ENCODE data around the gene BTRC.
A peak's percentile ranks its signal among the peaks of the same experiment; 100 is the strongest.

BTRC gene

GRCh38 chr10:101576211-101576863 is 222.4 kb downstream of the BTRC start:
- TF ChIP-seq, protein P1, sequence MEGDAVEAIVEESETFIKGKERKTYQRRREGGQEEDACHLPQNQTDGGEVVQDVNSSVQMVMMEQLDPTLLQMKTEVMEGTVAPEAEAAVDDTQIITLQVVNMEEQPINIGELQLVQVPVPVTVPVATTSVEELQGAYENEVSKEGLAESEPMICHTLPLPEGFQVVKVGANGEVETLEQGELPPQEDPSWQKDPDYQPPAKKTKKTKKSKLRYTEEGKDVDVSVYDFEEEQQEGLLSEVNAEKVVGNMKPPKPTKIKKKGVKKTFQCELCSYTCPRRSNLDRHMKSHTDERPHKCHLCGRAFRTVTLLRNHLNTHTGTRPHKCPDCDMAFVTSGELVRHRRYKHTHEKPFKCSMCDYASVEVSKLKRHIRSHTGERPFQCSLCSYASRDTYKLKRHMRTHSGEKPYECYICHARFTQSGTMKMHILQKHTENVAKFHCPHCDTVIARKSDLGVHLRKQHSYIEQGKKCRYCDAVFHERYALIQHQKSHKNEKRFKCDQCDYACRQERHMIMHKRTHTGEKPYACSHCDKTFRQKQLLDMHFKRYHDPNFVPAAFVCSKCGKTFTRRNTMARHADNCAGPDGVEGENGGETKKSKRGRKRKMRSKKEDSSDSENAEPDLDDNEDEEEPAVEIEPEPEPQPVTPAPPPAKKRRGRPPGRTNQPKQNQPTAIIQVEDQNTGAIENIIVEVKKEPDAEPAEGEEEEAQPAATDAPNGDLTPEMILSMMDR (IDR thresholded peaks at IDR 0.05; ENCODE audit: extremely low read depth, insufficient read depth, missing control alignments): no peak
- in situ Hi-C loops (cut with MboI; ENCODE audit: low pct_unique_long_range_greater_than_20kb, low sequenced_read_pairs, unreplicated experiment): no loop called here
- no peak for DNase-seq (ENCODE audit: low spot score)

DNA sequence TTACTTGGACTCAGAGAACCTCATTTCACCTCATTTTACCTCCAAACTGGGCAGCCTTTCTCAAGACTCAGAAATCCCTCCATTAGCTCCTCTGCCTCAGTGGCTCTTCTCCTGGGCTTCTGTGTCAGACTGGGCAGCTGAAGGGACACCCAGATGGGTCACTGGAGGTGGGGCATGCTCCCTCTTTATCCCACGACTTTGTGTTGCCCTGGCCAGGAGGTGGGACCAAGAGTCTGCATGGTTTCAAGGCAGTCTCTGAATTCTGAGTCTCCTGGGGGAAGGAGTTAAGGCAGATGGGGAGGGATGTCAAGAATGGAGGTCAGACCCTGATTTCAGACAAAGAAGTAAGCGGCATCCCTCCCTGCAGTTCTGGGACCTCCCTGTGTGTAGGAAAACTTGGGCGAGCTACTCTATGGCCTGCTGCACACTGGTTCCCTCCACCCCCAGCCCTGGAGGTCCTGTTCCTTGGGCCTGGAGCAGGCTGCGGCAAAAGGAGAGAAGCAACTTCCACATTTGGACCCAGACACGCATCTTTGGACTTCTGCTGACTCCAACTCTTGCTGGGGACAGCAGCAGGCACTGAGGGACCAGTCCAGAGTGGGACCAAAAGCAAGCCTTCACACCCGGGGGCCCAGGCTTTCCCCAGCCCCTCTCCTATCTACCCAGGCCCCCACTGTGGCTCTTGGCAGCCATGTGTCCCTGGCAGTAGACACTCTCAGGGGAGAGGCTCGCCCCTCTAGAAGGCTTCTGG is 223.3 kb downstream of the BTRC start:
- in situ Hi-C loops (cut with MboI; ENCODE audit: low pct_unique_long_range_greater_than_20kb, low sequenced_read_pairs, unreplicated experiment): no loop called here
- TF ChIP-seq, protein P1 (IDR thresholded peaks at IDR 0.05; ENCODE audit: extremely low read depth, insufficient read depth, missing control alignments): no peak
- DNase-seq (ENCODE audit: low spot score): peak; percentile 17

DNA sequence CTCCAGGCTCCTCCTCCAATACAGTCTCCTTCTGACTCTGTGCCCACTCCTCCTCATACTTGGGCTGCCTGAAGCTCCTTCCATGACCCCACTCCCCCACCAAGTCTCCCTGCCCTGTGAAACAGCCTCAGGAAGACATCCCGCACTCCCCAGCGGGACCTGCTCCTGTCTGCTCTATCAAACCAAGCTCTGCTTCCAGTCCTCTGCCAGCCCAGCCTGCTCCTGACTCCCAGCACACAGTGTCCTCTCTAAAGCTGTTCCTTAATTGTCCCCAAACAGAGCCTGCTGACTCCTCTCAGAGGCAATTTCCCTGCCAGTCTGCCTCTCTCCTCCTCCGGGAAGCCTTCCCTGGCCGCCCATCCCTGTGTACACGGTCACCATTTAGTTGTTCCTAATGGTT is 224.2 kb downstream of the BTRC start:
- TF ChIP-seq, protein P1 (IDR thresholded peaks at IDR 0.05; ENCODE audit: extremely low read depth, insufficient read depth, missing control alignments): no peak
- peak; percentile 15 for DNase-seq (ENCODE audit: low spot score)
- in situ Hi-C loops (cut with MboI; ENCODE audit: low pct_unique_long_range_greater_than_20kb, low sequenced_read_pairs, unreplicated experiment): no loop called here

GRCh38 chr10:101578803-101579515 is 225.0 kb downstream of the BTRC start:
- in situ Hi-C loops (cut with MboI; ENCODE audit: low pct_unique_long_range_greater_than_20kb, low sequenced_read_pairs, unreplicated experiment): no loop called here
- DNase-seq (ENCODE audit: low spot score): peak; percentile 12
- TF ChIP-seq, protein P1 (IDR thresholded peaks at IDR 0.05; ENCODE audit: extremely low read depth, insufficient read depth, missing control alignments): no peak

DNA sequence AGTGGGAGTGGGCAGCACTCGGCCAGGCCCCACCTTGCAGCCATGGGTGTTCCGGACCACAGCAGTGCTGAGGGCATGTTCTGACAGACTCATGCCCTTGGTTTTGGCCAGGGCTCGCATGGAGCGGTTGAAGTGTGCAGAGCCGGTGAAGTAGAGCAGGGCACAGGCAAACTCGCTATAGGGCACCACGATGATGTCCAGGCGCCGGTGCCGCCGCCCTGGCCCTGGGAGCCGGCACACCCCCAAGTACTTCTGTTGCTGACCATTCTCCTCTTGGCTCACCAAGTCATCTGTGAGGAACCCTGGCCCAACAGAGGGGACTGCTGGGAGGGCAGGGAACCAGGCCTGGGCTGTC is 225.5 kb downstream of the BTRC start:
- TF ChIP-seq, protein P1 (IDR thresholded peaks at IDR 0.05; ENCODE audit: extremely low read depth, insufficient read depth, missing control alignments): no peak
- DNase-seq (ENCODE audit: low spot score): no peak
- in situ Hi-C loops (cut with MboI; ENCODE audit: low pct_unique_long_range_greater_than_20kb, low sequenced_read_pairs, unreplicated experiment): no loop called here

DNA sequence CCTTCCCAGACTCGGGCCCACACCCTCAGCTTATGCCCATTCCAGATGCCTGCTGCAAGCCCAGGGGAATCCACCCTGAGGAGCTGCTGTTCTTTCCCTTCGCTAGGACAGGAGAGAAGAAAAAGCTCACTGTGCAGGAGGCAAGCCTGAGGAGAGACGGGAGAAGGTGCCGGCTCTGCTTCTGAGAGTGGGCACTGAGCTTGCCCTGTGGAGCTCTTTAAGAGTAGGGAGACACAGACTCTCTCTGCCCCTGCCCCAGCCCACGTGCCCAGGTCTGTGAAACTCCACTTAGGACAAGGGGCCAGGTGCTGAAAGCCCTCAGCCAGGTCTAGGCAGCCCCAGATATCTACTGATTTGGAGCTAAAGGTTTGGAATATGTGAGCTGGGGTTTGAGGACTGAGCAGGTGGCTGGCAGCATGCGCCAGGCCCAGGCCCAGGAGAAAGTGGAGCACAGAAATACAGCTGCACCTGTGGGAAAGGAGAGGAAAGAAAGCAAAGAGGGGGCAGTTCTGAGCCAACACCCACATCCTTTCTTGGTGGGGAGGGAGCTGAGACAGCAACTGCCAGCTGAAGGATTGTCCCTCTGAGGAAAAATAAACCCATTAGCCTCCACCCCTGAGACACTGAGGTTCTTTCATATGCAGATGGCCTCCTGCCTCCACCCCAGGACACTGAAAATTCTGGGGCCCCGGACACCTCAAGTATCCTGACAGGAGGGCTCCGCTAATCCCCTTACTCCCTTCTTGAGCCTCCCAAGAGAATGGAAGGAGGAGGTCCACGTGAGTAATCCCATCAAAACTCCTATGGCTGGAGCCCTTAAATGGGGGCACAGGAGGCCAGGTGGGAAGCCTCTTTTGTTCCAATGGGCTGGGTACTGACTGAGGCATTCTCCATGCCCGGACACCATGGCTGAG is 226.8 kb downstream of the BTRC start:
- TF ChIP-seq, protein P1 (IDR thresholded peaks at IDR 0.05; ENCODE audit: extremely low read depth, insufficient read depth, missing control alignments): no peak
- in situ Hi-C loops (cut with MboI; ENCODE audit: low pct_unique_long_range_greater_than_20kb, low sequenced_read_pairs, unreplicated experiment): no loop called here

More for the DNA sequence above, 226.8 kb downstream of the BTRC start:
- DNase-seq (ENCODE audit: low spot score): no peak

Measured in GM13977 (cell line).